GM12878 (cell line): ENCODE results near the gene PDZRN3. TPM values are rescaled to one million over a fixed set of nuclear protein-coding genes. Genes with fewer than 3 reads are reported as not detected.

ENCODE experiments used
- ATAC-seq: fragments of 200-7000 bp; cut with Tn5 transposase; 3 replicates; pipeline ENCODE4 v1.9.1; 2020; ENCODE audit warnings: mild to moderate bottlenecking, moderate library complexity
- BruUV-seq: library from RNA; stranded (reverse); fragments of 400-500 nt; replicated peaks from 2 replicates; lab custom pipeline; 2021; lab: Mats Ljungman, UMichigan
- CTCF ChIA-PET: fragments of 300-600 bp; sonication (Branson Sonifier 250); formaldehyde crosslinking; extraction: SDS; loops from one replicate; lab custom pipeline; 2021; ENCODE audit warnings: inconsistent platforms; lab: Yijun Ruan, JAX
- POLR2A ChIA-PET: fragments of 350-600 bp; formaldehyde crosslinking; extraction: SDS; loops from one replicate; lab custom pipeline; 2021; ENCODE audit warnings: inconsistent platforms; lab: Charles Lee
- RAD21 ChIA-PET: fragments of 300-600 bp; sonication (Branson Sonifier 250); formaldehyde crosslinking; loops from one replicate; lab custom pipeline; 2023; ENCODE audit warnings: antibody characterized with exemption; ENCODE audit not compliant: unreplicated experiment; lab: Charles Lee
- SMC1A ChIA-PET: fragments of 300-600 bp; sonication (Branson Sonifier 250); formaldehyde crosslinking; loops from one replicate; lab custom pipeline; 2023; ENCODE audit not compliant: unreplicated experiment, uncharacterized antibody; lab: Charles Lee
- DNase-seq: peaks from one replicate; pipeline ENCODE4 v3.0.0-alpha.2; 2011; ENCODE audit warnings: low read depth, low spot score
- FAIRE-seq: peaks from 3 replicates; lab custom pipeline; 2011; peaks lifted over from hg19 to GRCh38; lab: Jason Lieb, UNC
- H2AFZ ChIP-seq: 2 replicates; pipeline ENCODE4 v1.6.0; 2011; ENCODE audit warnings: low read depth, low read length, control low read depth; ENCODE audit not compliant: control insufficient read depth
- H3K27ac ChIP-seq: 2 replicates; pipeline ENCODE4 v1.5.1; 2011; ENCODE audit warnings: control low read depth; ENCODE audit not compliant: control insufficient read depth, insufficient read depth
- H3K27me3 ChIP-seq, 2 experiments: replicated peaks in 1 of 2; 2 replicates each; pipeline versions ENCODE4 v1.6.0 to v1.6.1; 2011; ENCODE audit warnings: low read length in 1 of 2; ENCODE audit not compliant: control insufficient read depth in 2 of 2, insufficient read depth in 2 of 2
- H3K36me3 ChIP-seq, 2 experiments: 2 replicates each; pipeline ENCODE4 v1.5.1; 2011; ENCODE audit warnings: low read length in 1 of 2; ENCODE audit not compliant: control insufficient read depth in 2 of 2, insufficient read depth in 2 of 2
- H3K4me1 ChIP-seq: 2 replicates; pipeline ENCODE4 v1.6.1; 2011; ENCODE audit warnings: mild to moderate bottlenecking, low read length, moderate library complexity, mixed read lengths; ENCODE audit not compliant: control insufficient read depth, insufficient read depth
- H3K4me2 ChIP-seq: 2 replicates; pipeline ENCODE4 v1.6.0; 2011; ENCODE audit warnings: control low read depth; ENCODE audit not compliant: control insufficient read depth, insufficient read depth
- H3K4me3 ChIP-seq: fragments of 200-600 bp; sonication (generic); 2 replicates; pipeline ENCODE4 v1.5.1; 2016
- H3K79me2 ChIP-seq: 2 replicates; pipeline ENCODE4 v1.6.0; 2011; ENCODE audit warnings: low read length; ENCODE audit not compliant: control insufficient read depth, insufficient read depth
- H3K9ac ChIP-seq: 2 replicates; pipeline ENCODE4 v1.8.0; 2011; ENCODE audit warnings: low read length, control low read depth, mixed read lengths; ENCODE audit not compliant: control insufficient read depth, insufficient read depth
- H3K9me3 ChIP-seq: replicated peaks from 3 replicates; pipeline ENCODE4 v1.5.1; 2011; ENCODE audit warnings: mild to moderate bottlenecking, low read length; ENCODE audit not compliant: control insufficient read depth, insufficient read depth
- H4K20me1 ChIP-seq: 2 replicates; pipeline ENCODE4 v1.6.0; 2011; ENCODE audit not compliant: control insufficient read depth, insufficient read depth
- CEBPB ChIP-seq, 2 experiments: fragments of 150-350 bp in 1 of 2; IDR thresholded peaks; 2 replicates each; pipeline ENCODE4 v1.6.1; 2012 to 2014; ENCODE audit warnings: low read depth in 2 of 2, low read length in 2 of 2, borderline replicate concordance in 1 of 2, inconsistent platforms in 1 of 2
- DPF2 ChIP-seq: fragments of 450-650 bp; IDR thresholded peaks from 2 replicates; pipeline ENCODE4 v1.6.1; 2017; ENCODE audit warnings: mild to moderate bottlenecking
- NFYA ChIP-seq: IDR thresholded peaks from 2 replicates; pipeline ENCODE4 v1.6.1; 2011; ENCODE audit warnings: low read depth, mild to moderate bottlenecking, low read length, improper control_type of control experiment, borderline replicate concordance
- NR2C1 ChIP-seq: fragments of 450-650 bp; IDR thresholded peaks from 2 replicates; pipeline ENCODE4 v1.6.1; 2017; ENCODE audit warnings: antibody characterized with exemption, mild to moderate bottlenecking, moderate library complexity
- PAX5 ChIP-seq: IDR thresholded peaks from 2 replicates; pipeline ENCODE4 v1.6.1; 2011; ENCODE audit warnings: low read depth, low read length, borderline replicate concordance
- RBBP5 ChIP-seq: fragments of 200-600 bp; sonication (generic); conservative IDR thresholded peaks from 2 replicates; pipeline ENCODE4 v1.6.1; 2016
- RUNX3 ChIP-seq: IDR thresholded peaks from 2 replicates; pipeline ENCODE4 v1.6.1; 2012; ENCODE audit warnings: low read length, inconsistent platforms
- ZNF24 ChIP-seq: fragments of 450-650 bp; IDR thresholded peaks from 2 replicates; pipeline ENCODE4 v1.6.1; 2017; ENCODE audit warnings: antibody characterized with exemption, mild to moderate bottlenecking
- WGBS: methylation state at CpG from one replicate; pipeline ENCODE4 v1.1.6; 2016; ENCODE audit warnings: low lambda C conversion rate; ENCODE audit not compliant: insufficient replicate concordance, insufficient coverage; ENCODE audit errors: missing lambda C conversion rate; 5-methylcytosine and 5-hydroxymethylcytosine counted together
- in situ Hi-C: fragments of 300-500 bp; cut with MboI; formaldehyde crosslinking; loops from 9 replicates; pipeline ENCODE4 v1.14.3; 2018; ENCODE audit warnings: mixed read lengths
- intact Hi-C: fragments of 100-400 bp; cut with micrococcal nuclease; formaldehyde crosslinking; loops from one replicate; pipeline ENCODE4 v1.14.2; 2022; ENCODE audit not compliant: unreplicated experiment
- polyA plus RNA-seq, 11 experiments: library from polyadenylated mRNA; depleted of rRNA in 4 of 11; unstranded in 6 of 11; stranded (reverse) in 5 of 11; fragments of >200 nt; fragmentation: Nextera tagmentation in 4 of 11; fragmentation: Illumina TruSeq in 1 of 11; extraction: Ambion mirVana in 4 of 11; extraction: Trizol in 1 of 11; gene quantifications; 1 replicate in 1 of 11; 2 replicates in 10 of 11; pipeline versions ENCODE4 v1.2.1 to v1.2.3, GENCODE V29; 2011 to 2016; ENCODE audit warnings: inconsistent platforms in 2 of 11, missing spikeins in 2 of 11, low read depth in 1 of 11
- total RNA-seq, 4 experiments: library from RNA; depleted of rRNA in 3 of 4; stranded (reverse); fragments of >200 nt in 3 of 4; fragmentation: Illumina TruSeq in 1 of 4; extraction: Trizol in 1 of 4; gene quantifications; 2 replicates each; pipeline versions ENCODE4 v1.2.1 to v1.2.3, GENCODE V29; 2013 to 2021
- TF ChIP-seq, protein P1 (sequence below): IDR thresholded peaks from 2 replicates; pipeline ENCODE4 v1.6.1; 2011; ENCODE audit warnings: borderline replicate concordance, low read depth, mild to moderate bottlenecking, moderate library complexity, low read length; ENCODE audit not compliant: insufficient read depth, poor library complexity, severe bottlenecking

Gene PDZRN3
- total and polyA plus RNA-seq, 10 of the 15 experiments (the other 5 are each of a cell fraction or from before 2014, with no cell fraction given): 0.07 to 0.37 (median 0.12) TPM; not detected in 6

DNA sequence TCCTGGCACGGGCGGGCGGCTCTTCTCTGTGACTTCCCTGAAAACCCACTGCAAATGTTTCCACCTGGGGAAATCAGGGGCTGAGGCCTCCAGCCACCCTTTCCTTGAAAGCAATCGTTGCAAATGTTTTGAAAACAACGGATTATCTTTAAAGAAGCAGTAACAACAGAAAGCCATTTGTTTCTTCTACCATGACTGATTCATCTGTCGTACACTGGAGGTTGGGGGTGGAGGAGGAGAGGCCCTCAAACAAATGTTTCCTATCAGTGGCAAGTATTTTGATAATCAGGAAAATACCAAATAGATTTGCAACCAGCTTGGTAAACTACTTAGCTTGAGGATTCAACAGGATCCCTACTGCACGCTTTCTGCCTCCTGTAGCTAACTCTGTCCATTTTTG lies 114.9 kb downstream of the PDZRN3 start:
- no peaks in the 10 kb centered on the region for H3K27me3 ChIP-seq
- POLR2A ChIA-PET: no interaction called here
- no peaks in the 10 kb centered on the region for H3K4me1 ChIP-seq
- FAIRE-seq: no peak
- H4K20me1 ChIP-seq: no peaks in the 10 kb centered on the region
- H3K27ac ChIP-seq: no peak overlapping the region
- H2AFZ ChIP-seq: no peak overlapping the region
- ATAC-seq: no peak
- in situ Hi-C loops (no loop called here), intact Hi-C loops (loop anchor here (10.0 kb wide), 1 partner anchor 215 kb away; no protein-coding TSS in a partner anchor)
- no peak overlapping the region for H3K4me3 ChIP-seq
- no peak overlapping the region for H3K4me2 ChIP-seq
- SMC1A ChIA-PET: no interaction called here
- DNase-seq: no peak
- no TSS peak for BruUV-seq
- H3K9ac ChIP-seq: no peak overlapping the region
- no peaks in the 10 kb centered on the region for H3K79me2 ChIP-seq
- no peaks in the 10 kb centered on the region for H3K9me3 ChIP-seq
- H3K36me3 ChIP-seq: no peaks in the 10 kb centered on the region
- no peak for TF ChIP-seq DPF2
- TF ChIP-seq NFYA: no peak
- no peak for TF ChIP-seq ZNF24
- no peak for TF ChIP-seq RBBP5
- CTCF ChIA-PET: interaction anchor here (0.6 to 0.8 kb wide), 2 partner anchors 56 to 157 kb away, joined by 3 read pairs; no protein-coding TSS in a partner anchor
- WGBS: 17% methylated on average over 7 of the region's 7 CpGs
- RAD21 ChIA-PET: no interaction called here

DNA sequence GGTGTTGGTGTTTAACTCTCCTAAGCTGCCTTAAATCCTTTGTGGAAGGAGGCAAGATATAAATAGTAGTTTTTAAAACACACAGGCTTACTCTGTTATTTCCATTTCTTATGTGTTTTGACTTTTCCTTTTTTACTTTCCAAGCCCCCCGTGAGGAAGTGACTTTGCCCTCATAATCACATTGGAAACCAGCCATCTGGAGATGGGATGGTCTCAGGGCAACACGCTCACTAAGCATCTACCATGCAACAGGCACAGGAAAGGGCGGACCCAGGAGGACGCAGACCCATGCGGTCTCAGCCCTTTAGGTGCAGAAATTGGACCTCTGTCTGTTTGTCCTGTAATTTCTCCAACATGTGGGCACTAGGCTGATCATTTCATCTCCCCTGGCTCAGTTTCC lies 115.7 kb downstream of the PDZRN3 start:
- peaks cover 4% of the 10 kb centered on the region; the same call in 1 of the 2 replicates for H3K4me1 ChIP-seq
- SMC1A ChIA-PET: interaction anchor here (1.3 kb wide), 1 partner anchor 1663 kb away, joined by 3 read pairs; no protein-coding TSS in a partner anchor
- no peak overlapping the region for H3K27ac ChIP-seq
- no peaks in the 10 kb centered on the region for H3K79me2 ChIP-seq
- intact Hi-C loops (loop anchor here (10.0 kb wide), 1 partner anchor 214 kb away; no protein-coding TSS in a partner anchor), in situ Hi-C loops (no loop called here)
- WGBS: 64% methylated on average over 5 of the region's 5 CpGs
- H3K36me3 ChIP-seq: no peaks in the 10 kb centered on the region
- no peaks in the 10 kb centered on the region for H3K9me3 ChIP-seq
- ATAC-seq: no peak
- CTCF ChIA-PET: interaction anchor here (0.9 to 2.5 kb wide), 5 partner anchors 10 to 413 kb away, joined by 3 to 9 read pairs (median 4); no protein-coding TSS in a partner anchor
- H4K20me1 ChIP-seq: no peaks in the 10 kb centered on the region
- no peak overlapping the region for H3K4me2 ChIP-seq
- no TSS peak for BruUV-seq
- no peak overlapping the region for H3K9ac ChIP-seq
- RAD21 ChIA-PET: interaction anchor here (1.7 kb wide), 1 partner anchor 12 kb away, joined by 3 read pairs; no protein-coding TSS in a partner anchor
- no peak for FAIRE-seq
- TF ChIP-seq NR2C1 (no peak), RUNX3 (no peak), PAX5 (no peak), CEBPB (IDR thresholded peaks at IDR 0.05; ENCODE audit: borderline replicate concordance in 1 of 2, low read depth in 2 of 2, low read length in 2 of 2) (no peak)
- TF ChIP-seq, protein P1, sequence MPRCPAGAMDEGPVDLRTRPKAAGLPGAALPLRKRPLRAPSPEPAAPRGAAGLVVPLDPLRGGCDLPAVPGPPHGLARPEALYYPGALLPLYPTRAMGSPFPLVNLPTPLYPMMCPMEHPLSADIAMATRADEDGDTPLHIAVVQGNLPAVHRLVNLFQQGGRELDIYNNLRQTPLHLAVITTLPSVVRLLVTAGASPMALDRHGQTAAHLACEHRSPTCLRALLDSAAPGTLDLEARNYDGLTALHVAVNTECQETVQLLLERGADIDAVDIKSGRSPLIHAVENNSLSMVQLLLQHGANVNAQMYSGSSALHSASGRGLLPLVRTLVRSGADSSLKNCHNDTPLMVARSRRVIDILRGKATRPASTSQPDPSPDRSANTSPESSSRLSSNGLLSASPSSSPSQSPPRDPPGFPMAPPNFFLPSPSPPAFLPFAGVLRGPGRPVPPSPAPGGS: no peak
- POLR2A ChIA-PET: no interaction called here
- DNase-seq: no peak
- no peak overlapping the region for H3K4me3 ChIP-seq
- no peaks in the 10 kb centered on the region for H3K27me3 ChIP-seq
- H2AFZ ChIP-seq: no peak overlapping the region
